ENCODE measurements around the gene NUCKS1.

Gene NUCKS1

DNA sequence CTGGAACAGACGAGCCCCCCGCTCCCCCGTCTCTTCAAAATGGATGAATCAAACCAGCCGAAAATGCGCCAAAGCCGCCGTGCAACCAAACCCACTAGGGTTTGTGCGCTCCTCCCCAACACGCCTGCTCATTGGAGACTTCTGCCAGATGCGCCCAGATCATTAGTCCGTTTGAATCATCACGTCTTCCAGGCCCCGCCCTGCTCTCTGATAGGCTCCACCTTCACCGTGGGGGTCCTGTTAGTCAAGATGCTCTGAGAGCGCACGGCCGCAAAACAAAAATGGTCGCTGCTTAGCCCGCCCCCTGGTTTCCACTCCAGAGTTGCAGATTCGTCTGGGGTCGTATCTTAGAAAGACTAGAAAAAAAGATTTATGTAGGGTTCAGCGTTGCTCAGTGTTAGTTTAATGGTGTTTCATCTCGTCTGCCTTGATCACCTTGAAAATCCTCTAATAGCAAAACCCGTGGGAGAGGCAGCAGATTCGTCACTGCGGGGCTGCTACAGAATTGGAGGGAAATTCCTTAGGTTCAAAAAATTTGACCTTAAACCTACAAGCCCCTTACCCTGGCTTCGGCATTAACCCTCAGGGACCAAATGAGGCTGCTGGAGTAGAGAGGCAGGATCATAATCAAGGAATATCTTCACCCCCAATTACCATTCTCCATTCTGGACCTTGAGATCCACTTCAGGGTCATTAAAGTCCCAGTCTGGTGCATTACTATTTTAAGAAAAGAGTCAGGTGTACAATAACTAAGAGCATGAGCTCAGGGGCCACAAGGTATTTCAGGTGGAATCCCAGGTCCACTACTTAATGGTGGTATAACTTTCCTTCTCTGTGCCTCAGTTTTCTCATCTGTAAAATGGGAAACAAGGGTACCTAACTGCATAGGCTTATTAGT is at the start of gene NUCKS1:
NUCKS1 (minus strand) TSS at position 45 of the 898 bp plus-strand sequence. CDS start 209 bp downstream, outside the sequence.
- peak; percentile 100 for DNase-seq (ENCODE audit: low read depth)

- no peak for DNase-seq (ENCODE audit: low read depth)
Observed at GRCh38 chr1:205798577-205798976, 48.6 kb upstream of the NUCKS1 start.

DNA sequence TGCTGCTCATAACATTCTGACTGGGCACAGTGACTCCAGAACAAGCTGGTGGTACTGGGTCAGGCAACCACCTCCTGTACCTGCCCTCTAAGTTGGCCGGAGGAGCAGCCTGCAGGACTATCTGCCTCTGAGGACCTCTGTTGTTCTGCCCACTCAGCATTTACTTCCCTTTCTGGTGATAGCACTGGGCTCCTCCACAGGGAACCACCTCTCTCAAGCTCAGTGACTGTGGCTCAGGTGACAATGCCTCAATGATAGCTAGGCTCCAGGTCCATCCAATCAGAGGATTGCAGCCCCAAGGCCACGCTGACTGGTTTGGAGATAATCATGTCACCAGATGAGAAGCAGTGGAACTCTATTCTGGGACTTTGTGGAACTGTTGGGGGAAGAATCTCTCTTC is 47.2 kb upstream of the NUCKS1 start:
- no peak for DNase-seq (ENCODE audit: low read depth)

GRCh38 chr1:205794011-205794730 is 44.2 kb upstream of the NUCKS1 start:
- no peak for DNase-seq (ENCODE audit: low read depth)

- no peak for DNase-seq (ENCODE audit: low read depth)
Observed at GRCh38 chr1:205792961-205793673, 43.1 kb upstream of the NUCKS1 start.

GRCh38 chr1:205792481-205792881 is 42.5 kb upstream of the NUCKS1 start:
- no peak for DNase-seq (ENCODE audit: low read depth)

- DNase-seq (ENCODE audit: low read depth): peak; percentile 36
Observed at GRCh38 chr1:205791568-205792180, 41.7 kb upstream of the NUCKS1 start.

DNA sequence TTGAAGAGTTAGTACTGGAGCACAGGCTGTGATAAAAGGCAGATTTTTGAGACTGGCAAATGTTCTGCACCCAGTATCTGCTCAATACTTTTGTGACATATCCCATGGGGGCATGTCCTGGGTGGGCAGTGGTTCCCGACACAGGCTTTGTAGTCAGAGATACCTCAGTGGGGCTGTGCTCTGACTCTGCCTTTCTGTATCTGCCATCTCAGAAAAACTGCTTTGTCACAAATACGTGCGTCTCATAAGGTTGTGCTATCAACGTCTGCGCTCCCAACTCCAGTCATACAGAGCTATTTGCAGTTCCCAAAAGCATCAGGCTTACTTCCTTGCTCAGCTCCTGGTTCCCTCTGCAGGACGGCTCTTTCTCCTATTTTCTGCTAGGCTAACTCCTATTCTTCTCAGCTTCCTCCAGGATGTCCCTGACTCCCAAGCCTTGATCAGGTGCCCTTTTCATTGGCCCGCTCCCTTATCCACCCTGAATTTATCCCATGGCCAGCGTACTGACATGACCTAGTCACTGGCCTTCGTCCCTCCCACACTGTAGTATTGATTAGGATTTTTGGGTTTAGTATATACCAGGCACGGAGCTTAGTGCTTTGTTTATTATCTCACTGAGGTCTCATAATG is 37.4 kb upstream of the NUCKS1 start:
- DNase-seq (ENCODE audit: low read depth): no peak

DNA sequence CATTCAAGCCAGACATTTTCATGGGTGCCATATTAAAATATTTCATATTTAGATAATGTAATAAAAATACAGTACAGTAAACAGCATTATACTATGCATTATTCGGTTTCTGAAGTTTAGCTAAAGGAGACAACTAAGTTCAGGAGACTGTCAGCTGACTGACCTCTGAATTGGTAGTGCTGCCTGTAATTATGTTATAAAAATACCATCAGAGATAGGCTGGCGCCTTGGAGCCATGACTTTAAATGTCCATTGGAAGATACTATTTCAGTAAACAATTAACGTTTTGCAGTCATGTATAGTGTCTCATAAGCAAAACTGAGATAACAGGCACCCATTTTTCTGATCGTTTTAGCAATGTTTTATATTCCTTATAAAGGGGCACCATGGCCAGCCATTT is 36.6 kb upstream of the NUCKS1 start:
- no peak for DNase-seq (ENCODE audit: low read depth)

DNA sequence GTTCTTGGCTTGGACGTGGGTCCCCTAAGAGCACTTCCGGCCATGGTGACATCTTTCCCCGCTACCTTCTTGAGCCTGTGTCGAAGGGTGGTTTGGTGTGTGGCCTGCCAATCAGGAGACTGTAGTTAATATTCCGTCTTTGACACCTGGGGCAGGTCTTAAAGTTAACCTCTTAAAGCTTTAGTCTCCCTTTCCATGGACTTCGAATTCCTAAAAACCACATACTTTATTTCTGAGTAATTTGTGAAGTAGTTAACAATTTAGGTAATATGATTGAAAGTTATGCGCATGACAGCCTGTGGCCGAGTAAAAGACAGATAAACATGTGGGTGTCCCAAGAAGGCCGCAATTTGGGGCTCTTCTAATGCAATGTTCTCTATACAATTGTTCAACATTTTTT is 35.5 kb upstream of the NUCKS1 start:
- no peak for DNase-seq (ENCODE audit: low read depth)

DNA sequence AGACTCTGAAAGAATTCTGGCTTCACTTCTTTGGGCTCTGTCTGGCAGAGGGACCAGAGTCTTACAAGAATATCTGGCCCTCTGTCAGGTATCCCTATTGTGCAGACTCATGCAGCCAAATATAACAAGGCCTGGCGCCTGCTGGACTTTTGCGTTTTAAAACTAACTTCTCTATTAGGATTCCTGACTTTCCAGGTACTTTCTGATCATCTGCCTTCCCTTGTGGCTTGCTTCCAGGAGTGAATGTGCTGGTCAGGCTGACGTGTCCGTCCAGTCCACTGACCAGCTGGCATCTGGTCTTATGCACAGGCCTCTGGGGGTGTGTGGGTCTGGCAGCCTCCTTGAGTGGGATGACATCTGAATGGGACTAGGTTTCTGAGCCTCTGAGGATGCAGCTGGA is 33.9 kb upstream of the NUCKS1 start:
- DNase-seq (ENCODE audit: low read depth): no peak

DNA sequence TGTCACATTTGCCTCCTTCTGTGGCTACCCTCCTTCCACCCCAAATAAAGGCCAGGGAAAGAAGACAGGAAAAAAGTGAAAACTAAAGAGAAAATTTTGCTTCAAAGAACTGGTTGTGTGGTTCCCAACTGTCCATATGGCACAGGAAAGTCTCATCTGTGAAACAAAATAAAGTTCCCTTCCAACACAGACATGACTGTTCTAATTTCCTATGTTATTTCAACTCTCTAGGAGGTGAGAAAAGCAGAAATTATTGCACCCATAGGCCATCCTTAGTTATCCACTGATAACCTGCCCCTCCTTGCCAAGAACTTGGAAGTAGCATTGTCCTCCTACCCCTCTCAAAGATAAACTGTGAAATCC is 33.4 kb upstream of the NUCKS1 start:
- no peak for DNase-seq (ENCODE audit: low read depth)

GRCh38 chr1:205782627-205783432 is 32.8 kb upstream of the NUCKS1 start:
- no peak for DNase-seq (ENCODE audit: low read depth)

DNA sequence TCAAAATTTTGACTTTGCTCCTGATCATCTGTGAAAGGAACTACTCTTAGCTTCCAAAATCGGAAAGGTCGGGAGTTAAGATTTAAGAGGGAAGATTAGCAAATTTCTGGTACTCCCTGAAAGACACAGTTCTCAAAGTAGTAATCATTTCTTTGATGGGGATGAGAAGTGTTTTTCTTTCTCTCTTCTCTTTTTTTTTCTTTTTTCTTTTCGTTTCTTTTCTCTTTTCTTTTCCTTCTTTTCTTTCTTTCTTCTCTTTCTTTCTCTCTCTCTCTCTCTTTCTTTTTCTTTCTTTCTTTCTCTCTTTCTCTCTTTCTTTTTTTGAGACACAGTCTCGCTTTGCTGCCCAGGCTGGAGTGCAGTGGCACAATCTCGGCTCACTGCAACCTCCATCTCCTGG is 30.4 kb upstream of the NUCKS1 start:
- no peak for DNase-seq (ENCODE audit: low read depth)

DNA sequence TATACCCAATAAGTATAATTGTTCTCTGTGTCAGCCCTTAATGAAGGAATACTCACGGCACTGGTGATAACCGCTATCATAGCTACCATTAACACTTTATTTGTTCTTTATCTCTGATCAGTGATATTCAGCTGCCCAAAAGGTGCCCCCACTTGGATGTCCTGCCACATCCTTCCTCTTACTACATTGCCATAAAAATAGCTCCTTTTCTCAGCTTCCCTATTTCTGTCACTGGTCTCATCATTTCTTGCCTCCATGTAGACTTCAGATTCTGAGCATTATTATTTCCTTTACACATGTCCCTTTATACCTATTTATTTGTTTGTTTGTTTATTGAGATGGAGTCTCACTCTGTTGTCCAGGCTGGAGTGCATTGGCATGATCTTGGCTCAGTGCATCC is 28.0 kb upstream of the NUCKS1 start:
- DNase-seq (ENCODE audit: low read depth): no peak

DNA sequence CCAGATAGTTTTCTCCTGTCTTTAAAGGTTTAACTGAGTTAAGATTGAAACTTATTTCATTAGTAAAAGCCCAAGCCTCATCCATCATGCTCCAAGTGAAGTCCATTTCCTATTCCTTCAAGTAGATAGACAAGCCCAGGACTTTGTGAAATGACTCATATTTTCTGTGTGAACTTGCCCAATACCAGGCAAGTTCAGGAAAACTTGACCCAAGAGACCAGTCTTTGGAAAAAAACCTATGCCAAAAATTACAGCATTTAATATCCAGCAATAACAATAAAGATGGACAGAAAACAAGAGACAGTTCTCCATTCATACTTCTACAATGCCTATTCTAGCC is 25.7 kb upstream of the NUCKS1 start:
- DNase-seq (ENCODE audit: low read depth): peak; percentile 78

GRCh38 chr1:205775015-205775716 is 25.2 kb upstream of the NUCKS1 start, which contains the start of gene RAB29:
RAB29 (minus strand) TSS chr1:205775482; CDS start chr1:205774956, 526 bp downstream.
- DNase-seq (ENCODE audit: low read depth): peak; percentile 73

GRCh38 chr1:205774198-205775014 is 24.4 kb upstream of the NUCKS1 start:
- peak; percentile 47 for DNase-seq (ENCODE audit: low read depth)

GRCh38 chr1:205772607-205773032 is 22.6 kb upstream of the NUCKS1 start:
- no peak for DNase-seq (ENCODE audit: low read depth)
